Pancreas (tissue), 10 donors: Measurements from ENCODE around the gene POMGNT2. TPM values are rescaled to one million over a fixed set of nuclear protein-coding genes. Genes with fewer than 3 reads are reported as not detected.

Experiments
- ATAC-seq, 4 donors: fragments of 200-7000 bp; cut with Tn5 transposase; one replicate each; pipeline versions ENCODE4 v1.8.0 to v1.9.1; 2020; ENCODE audit warnings: mild to moderate bottlenecking in 4 of 4, moderate library complexity in 4 of 4
- DNase-seq, 6 donors: peaks; one replicate each; pipeline ENCODE4 v3.0.0-alpha.2; 2020
- FAIRE-seq: peaks from 2 replicates; lab custom pipeline; 2012; peaks lifted over from hg19 to GRCh38; lab: Jason Lieb, UNC
- H3K27ac ChIP-seq, 4 donors: fragments of 200-600 bp; sonication (generic); 1 replicate in 3 of 4; 2 replicates in 1 of 4; pipeline versions ENCODE4 v1.5.0 to v1.8.0; 2020
- H3K27me3 ChIP-seq, 4 donors: fragments of 200-600 bp; one replicate each; pipeline ENCODE4 v1.8.0; 2021
- H3K36me3 ChIP-seq, 3 donors: fragments of 200-600 bp; sonication (generic) in 1 of 3; one replicate each; pipeline versions ENCODE4 v1.5.0 to v1.8.0; 2020 to 2021
- H3K4me1 ChIP-seq, 3 donors: fragments of 200-600 bp; one replicate each; pipeline ENCODE4 v1.8.0; 2021
- H3K4me3 ChIP-seq, 4 donors: fragments of 200-600 bp; sonication (generic) in 2 of 4; one replicate each; pipeline versions ENCODE4 v1.5.0 to v1.8.0; 2020 to 2021
- H3K9me3 ChIP-seq, 4 donors: fragments of 200-600 bp; one replicate each; pipeline ENCODE4 v1.8.0; 2021
- CTCF ChIP-seq, 4 donors: fragments of 200-600 bp; sonication (generic) in 3 of 4; IDR thresholded peaks; one replicate each; pipeline versions ENCODE4 v1.5.0 to v1.8.0; 2021; ENCODE audit warnings: antibody characterized with exemption in 4 of 4
- WGBS, 2 donors: extraction: QIAGEN DNeasy Blood & Tissue Kit; methylation state at CpG; one replicate each; pipeline ENCODE4 v1.1.7; 2013; 5-methylcytosine and 5-hydroxymethylcytosine counted together
- intact Hi-C, 3 donors: fragments of 100-400 bp; cut with DNase I; formaldehyde crosslinking; loops; one replicate each; pipeline versions ENCODE4 v1.11.1 to v1.14.2; 2022
- polyA plus RNA-seq, 2 donors: library from polyadenylated mRNA; stranded (reverse); fragments of 200-250 nt; gene quantifications; one replicate each; pipeline ENCODE4 v1.2.3, GENCODE V29; 2013
- total RNA-seq, 6 donors: library from RNA; stranded (reverse); fragmentation: NEBNext Ultra II Directional in 4 of 6; extraction: Animal tissue kit (Norgen Biotek cat#: 25700) in 4 of 6; gene quantifications; one replicate each; pipeline versions ENCODE4 v1.2.1 to v1.2.4, GENCODE V29; 2021 to 2023
- donor health status: healthy with polysubstance abuse.
- donor health status: DM: no; HTN: no; CAD: no; lungs with moderate emphysema.
- donor health status: DM: no; HTN: no; CAD: no.
- donor health status: control.
- donor health status: control.
- donor health status: Bipolar disorder and iron deficiency.
- donor health status: DM: yes; HTN: yes; CAD: no.
- donor health status: DM: no; HTN: no; CAD: no.
- donor health status: DM: no; HTN: no; CAD: no.
- donor health status: DM: yes; HTN: yes; CAD: no.

POMGNT2 gene
- total and polyA plus RNA-seq, 8 donors = 4.4 to 13.5 (median 7.8) TPM

- DNase-seq (no peak), ATAC-seq (no peak), FAIRE-seq (no peak)
- H3K27ac ChIP-seq = no peak overlapping the region
- no peak overlapping the region for H3K4me3 ChIP-seq
- peaks cover 0 to 9% (median 4%) of the 10 kb centered on the region in 3 donors for H3K4me1 ChIP-seq
- H3K9me3 ChIP-seq = no peaks in the 10 kb centered on the region
- H3K36me3 ChIP-seq = no peaks in the 10 kb centered on the region
- H3K27me3 ChIP-seq = no peaks in the 10 kb centered on the region
- 71 to 77% methylated on average over 3 of the region's 3 CpGs for WGBS, 2 donors
- no peak for TF ChIP-seq CTCF (IDR thresholded peaks at IDR 0.05)
- intact Hi-C loops = no loop called here
Measured at GRCh38 chr3:43104039-43104438, 1.8 kb downstream of the POMGNT2 start.

DNA sequence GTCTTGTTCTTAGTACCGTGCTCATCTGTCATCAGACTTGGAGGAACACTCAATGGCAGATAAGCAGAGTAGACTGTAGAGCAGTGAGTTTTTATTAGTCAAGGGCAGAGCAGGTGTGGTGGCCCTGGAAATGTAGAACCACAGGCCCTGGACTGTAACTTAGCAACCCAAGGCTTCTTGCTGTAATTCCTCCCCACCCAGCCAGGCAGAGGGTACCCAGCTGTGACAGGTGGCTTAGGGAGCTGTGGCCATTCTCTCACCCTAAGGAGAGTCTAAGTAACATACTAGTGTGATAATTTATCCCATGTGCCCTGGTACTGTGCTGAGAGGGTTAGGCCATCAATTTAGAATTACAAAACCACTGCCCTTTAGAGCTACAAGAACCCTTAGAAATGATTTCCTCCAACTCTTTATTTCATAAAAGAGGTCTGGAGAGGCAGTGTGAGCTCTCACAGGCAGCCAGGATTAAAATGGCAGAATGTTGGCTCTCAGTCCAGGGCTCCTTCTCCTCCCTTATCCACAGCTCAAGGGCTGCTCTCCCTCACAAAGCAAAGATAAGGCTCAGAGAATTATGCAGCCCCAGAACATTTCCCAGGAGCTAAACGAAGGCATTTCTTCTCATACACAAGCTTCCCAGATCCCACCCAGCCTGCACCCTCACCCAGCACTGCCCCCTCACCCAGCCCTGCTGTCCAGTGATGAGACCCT is 3.0 kb downstream of the POMGNT2 start:
- no peaks in the 10 kb centered on the region for H3K9me3 ChIP-seq
- H3K36me3 ChIP-seq = no peaks in the 10 kb centered on the region
- H3K27ac ChIP-seq = no peak overlapping the region
- no peak for TF ChIP-seq CTCF (IDR thresholded peaks at IDR 0.05)
- H3K4me3 ChIP-seq = no peak overlapping the region
- intact Hi-C loops = no loop called here
- H3K4me1 ChIP-seq = peaks cover 0 to 9% (median 4%) of the 10 kb centered on the region in 3 donors
- ATAC-seq = peak in 1 of 4 donors; percentile 17
- WGBS, 2 donors = 35 to 36% methylated on average over 2 of the region's 2 CpGs
- DNase-seq = no peak
- no peaks in the 10 kb centered on the region for H3K27me3 ChIP-seq
- no peak for FAIRE-seq

- H3K27ac ChIP-seq = no peak overlapping the region
- H3K9me3 ChIP-seq = no peaks in the 10 kb centered on the region
- no peaks in the 10 kb centered on the region for H3K36me3 ChIP-seq
- H3K4me1 ChIP-seq = no peaks in the 10 kb centered on the region
- no peak for DNase-seq
- 91 to 94% methylated on average over 8 of the region's 8 CpGs for WGBS, 2 donors
- no peaks in the 10 kb centered on the region for H3K27me3 ChIP-seq
- no peak overlapping the region for H3K4me3 ChIP-seq
- intact Hi-C loops = no loop called here
- TF ChIP-seq CTCF (IDR thresholded peaks at IDR 0.05) = no peak
- ATAC-seq = no peak
- FAIRE-seq = no peak
Measured at GRCh38 chr3:43098761-43099160, 7.1 kb downstream of the POMGNT2 start.

GRCh38 chr3:43097400-43098080 is 8.3 kb downstream of the POMGNT2 start:
- Histone ChIP-seq H3K27me3 (no peaks in the 10 kb centered on the region), H3K27ac (no peak overlapping the region), H3K36me3 (no peaks in the 10 kb centered on the region), H3K9me3 (no peaks in the 10 kb centered on the region), H3K4me3 (no peak overlapping the region), H3K4me1 (no peaks in the 10 kb centered on the region)
- DNase-seq (no peak), ATAC-seq (no peak), FAIRE-seq (no peak)
- no peak for TF ChIP-seq CTCF (IDR thresholded peaks at IDR 0.05)
- 74 to 76% methylated on average over 5 of the region's 5 CpGs for WGBS, 2 donors
- intact Hi-C loops = no loop called here

GRCh38 chr3:43096761-43097160 is 9.1 kb downstream of the POMGNT2 start:
- Histone ChIP-seq H3K27ac (no peak overlapping the region), H3K4me3 (no peak overlapping the region), H3K36me3 (no peaks in the 10 kb centered on the region), H3K27me3 (no peaks in the 10 kb centered on the region), H3K4me1 (no peaks in the 10 kb centered on the region), H3K9me3 (no peaks in the 10 kb centered on the region)
- intact Hi-C loops = no loop called here
- FAIRE-seq (no peak), DNase-seq (no peak), ATAC-seq (no peak)
- TF ChIP-seq CTCF (IDR thresholded peaks at IDR 0.05) = no peak
- WGBS, 2 donors = 89 to 92% methylated on average over 3 of the region's 3 CpGs
